Esophagus muscularis mucosa (tissue), 4 donors: Measurements from ENCODE around the gene WDR91. TPM values are rescaled to one million over a fixed set of nuclear protein-coding genes. Genes with fewer than 3 reads are reported as not detected.
"Not testable (repeated sequence)": the region's sequence is repeated elsewhere in the genome, so short reads cannot be mapped to it uniquely, and the experiment has no call there.

ENCODE experiments used
- DNase-seq: peaks from one replicate; pipeline ENCODE4 v3.0.0-alpha.2; 2017; ENCODE audit errors: extremely low spot score
- H3K27ac ChIP-seq, 4 donors: fragments of 200-600 bp; sonication (generic); replicated peaks in 1 of 4; 1 replicate in 3 of 4; 2 replicates in 1 of 4; pipeline ENCODE4 v1.5.1; 2016 to 2019; ENCODE audit warnings: mild to moderate bottlenecking in 1 of 4
- H3K27me3 ChIP-seq, 4 donors: fragments of 200-600 bp; sonication (generic); one replicate each; pipeline versions ENCODE4 v1.5.1 to v1.6.0; 2016 to 2019
- H3K36me3 ChIP-seq, 4 donors: fragments of 200-600 bp; sonication (generic); one replicate each; pipeline ENCODE4 v1.5.1; 2016 to 2019
- H3K4me1 ChIP-seq, 4 donors: fragments of 200-600 bp; sonication (generic); one replicate each; pipeline ENCODE4 v1.5.1; 2016 to 2019
- H3K4me3 ChIP-seq, 4 donors: fragments of 200-600 bp; sonication (generic); 1 replicate in 2 of 4; 2 replicates in 2 of 4; pipeline ENCODE4 v1.5.1; 2016 to 2019; ENCODE audit warnings: mild to moderate bottlenecking in 4 of 4, moderate library complexity in 1 of 4
- H3K9me3 ChIP-seq, 4 donors: fragments of 200-600 bp; sonication (generic); 1 replicate in 3 of 4; 2 replicates in 1 of 4; pipeline ENCODE4 v1.5.1; 2016 to 2019
- EP300 ChIP-seq: sonication (generic); formaldehyde crosslinking; IDR thresholded peaks from one replicate; pipeline ENCODE4 v1.6.1; 2017; ENCODE audit warnings: antibody characterized with exemption
- POLR2A ChIP-seq: fragments of 450-650 bp; IDR thresholded peaks from one replicate; pipeline ENCODE4 v1.6.1; 2017; ENCODE audit warnings: antibody characterized with exemption, moderate library complexity, mild to moderate bottlenecking, low read depth
- POLR2AphosphoS5 ChIP-seq, 2 donors: sonication (generic); formaldehyde crosslinking; IDR thresholded peaks; one replicate each; pipeline ENCODE4 v1.6.1; 2017; ENCODE audit warnings: antibody characterized with exemption in 2 of 2
- WGBS: methylation state at CpG from one replicate; pipeline ENCODE4 v1.1.5; 2018; 5-methylcytosine and 5-hydroxymethylcytosine counted together
- intact Hi-C: fragments of 100-400 bp; cut with DNase I; formaldehyde crosslinking; loops from one replicate; pipeline ENCODE4 v1.15.1; 2023
- total RNA-seq, 4 donors: library from RNA; depleted of rRNA; stranded (reverse); fragments of >200 nt; gene quantifications; one replicate each; pipeline versions ENCODE4 v1.1.0 to v1.2.1, GENCODE V29; 2016
- TF ChIP-seq, protein P1 (sequence below), 3 experiments: fragments of 200-600 bp in 2 of 3; fragments of 450-650 bp in 1 of 3; sonication (generic) in 2 of 3; IDR thresholded peaks; one replicate each; pipeline ENCODE4 v1.5.1; 2017 to 2019; ENCODE audit warnings: antibody characterized with exemption in 3 of 3, mild to moderate bottlenecking in 2 of 3, moderate library complexity in 1 of 3

WDR91 gene
- total RNA-seq, 4 donors from 2014 or later: 13.3 to 27.4 (median 20.4) TPM

DNA sequence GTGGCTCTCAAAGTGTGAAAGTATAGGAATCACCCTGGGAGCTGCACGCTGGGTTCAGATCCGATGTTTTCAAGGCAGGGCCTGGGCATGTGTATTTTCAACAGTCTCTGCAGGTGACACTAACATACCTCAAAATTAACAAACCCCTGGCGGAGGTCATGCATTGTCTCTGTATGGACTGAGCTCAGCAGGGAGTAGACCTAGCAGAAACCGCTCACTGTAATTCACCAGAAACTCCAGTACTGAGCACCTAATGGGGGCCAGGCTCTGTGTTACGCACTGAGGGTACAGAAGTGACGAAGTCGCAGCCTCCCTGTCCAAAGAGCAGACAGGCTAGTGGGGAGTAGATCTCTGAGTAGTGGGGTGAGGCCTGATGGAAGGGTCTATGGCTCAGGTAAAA lies 27.9 kb upstream of the WDR91 start:
- peaks cover 0 to 5% (median 0%) of the 10 kb centered on the region in 4 donors for H3K27me3 ChIP-seq
- DNase-seq: peak; percentile 77
- no peak overlapping the region for H3K27ac ChIP-seq
- whole genome bisulfite sequencing: 88% methylated on average over 7 of the region's 7 CpGs
- H3K4me1 ChIP-seq: no peaks in the 10 kb centered on the region
- no peak overlapping the region for H3K4me3 ChIP-seq
- intact Hi-C loops: no loop called here
- no peaks in the 10 kb centered on the region for H3K36me3 ChIP-seq
- TF ChIP-seq, protein P1, sequence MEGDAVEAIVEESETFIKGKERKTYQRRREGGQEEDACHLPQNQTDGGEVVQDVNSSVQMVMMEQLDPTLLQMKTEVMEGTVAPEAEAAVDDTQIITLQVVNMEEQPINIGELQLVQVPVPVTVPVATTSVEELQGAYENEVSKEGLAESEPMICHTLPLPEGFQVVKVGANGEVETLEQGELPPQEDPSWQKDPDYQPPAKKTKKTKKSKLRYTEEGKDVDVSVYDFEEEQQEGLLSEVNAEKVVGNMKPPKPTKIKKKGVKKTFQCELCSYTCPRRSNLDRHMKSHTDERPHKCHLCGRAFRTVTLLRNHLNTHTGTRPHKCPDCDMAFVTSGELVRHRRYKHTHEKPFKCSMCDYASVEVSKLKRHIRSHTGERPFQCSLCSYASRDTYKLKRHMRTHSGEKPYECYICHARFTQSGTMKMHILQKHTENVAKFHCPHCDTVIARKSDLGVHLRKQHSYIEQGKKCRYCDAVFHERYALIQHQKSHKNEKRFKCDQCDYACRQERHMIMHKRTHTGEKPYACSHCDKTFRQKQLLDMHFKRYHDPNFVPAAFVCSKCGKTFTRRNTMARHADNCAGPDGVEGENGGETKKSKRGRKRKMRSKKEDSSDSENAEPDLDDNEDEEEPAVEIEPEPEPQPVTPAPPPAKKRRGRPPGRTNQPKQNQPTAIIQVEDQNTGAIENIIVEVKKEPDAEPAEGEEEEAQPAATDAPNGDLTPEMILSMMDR (IDR thresholded peaks at IDR 0.05): no peak
- no peak for TF ChIP-seq POLR2AphosphoS5 (IDR thresholded peaks at IDR 0.05)
- TF ChIP-seq POLR2A: no peak
- TF ChIP-seq EP300: no peak
- no peaks in the 10 kb centered on the region for H3K9me3 ChIP-seq

DNA sequence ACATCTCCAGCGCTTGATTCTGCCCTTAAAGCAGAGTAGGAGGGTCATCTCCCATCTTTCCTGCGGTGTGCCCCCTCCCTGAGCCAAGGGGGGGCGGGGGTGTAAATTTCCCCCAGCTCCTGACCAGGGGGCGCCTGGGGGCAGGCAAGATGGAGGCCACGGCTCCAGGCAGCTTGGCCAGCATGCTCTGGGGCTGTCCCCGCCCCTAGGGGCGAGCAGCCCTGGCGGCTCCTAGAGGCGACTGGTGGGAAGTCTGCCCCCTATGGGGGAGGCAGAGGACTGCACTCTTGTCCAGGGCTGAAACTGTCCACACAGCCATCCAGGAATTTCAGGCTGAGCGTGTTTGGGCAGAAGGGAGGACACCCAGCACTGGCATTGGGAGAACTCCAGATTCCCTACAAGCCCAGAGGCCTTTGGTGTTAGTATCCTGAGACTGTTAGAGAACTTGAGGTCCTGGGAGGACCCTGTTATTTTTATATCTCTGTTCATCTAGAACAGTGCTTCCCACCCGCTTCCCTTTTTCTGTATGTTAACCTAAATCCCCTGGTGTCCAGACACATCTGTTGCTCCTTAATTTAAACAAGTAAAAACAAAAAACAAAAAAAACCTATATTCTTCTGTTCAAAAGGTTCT lies 26.9 kb upstream of the WDR91 start:
- no peak for TF ChIP-seq POLR2A
- TF ChIP-seq, protein P1 (IDR thresholded peaks at IDR 0.05): no peak
- no peak for TF ChIP-seq POLR2AphosphoS5 (IDR thresholded peaks at IDR 0.05)
- no peak for TF ChIP-seq EP300
- Histone ChIP-seq H3K27me3 (peaks cover 0 to 5% (median 0%) of the 10 kb centered on the region in 4 donors), H3K36me3 (no peaks in the 10 kb centered on the region), H3K4me1 (no peaks in the 10 kb centered on the region), H3K27ac (no peak overlapping the region), H3K4me3 (no peak overlapping the region), H3K9me3 (no peaks in the 10 kb centered on the region)
- peak; percentile 66 for DNase-seq
- WGBS: 91% methylated on average over 4 of the region's 11 CpGs
- intact Hi-C loops: no loop called here

DNA sequence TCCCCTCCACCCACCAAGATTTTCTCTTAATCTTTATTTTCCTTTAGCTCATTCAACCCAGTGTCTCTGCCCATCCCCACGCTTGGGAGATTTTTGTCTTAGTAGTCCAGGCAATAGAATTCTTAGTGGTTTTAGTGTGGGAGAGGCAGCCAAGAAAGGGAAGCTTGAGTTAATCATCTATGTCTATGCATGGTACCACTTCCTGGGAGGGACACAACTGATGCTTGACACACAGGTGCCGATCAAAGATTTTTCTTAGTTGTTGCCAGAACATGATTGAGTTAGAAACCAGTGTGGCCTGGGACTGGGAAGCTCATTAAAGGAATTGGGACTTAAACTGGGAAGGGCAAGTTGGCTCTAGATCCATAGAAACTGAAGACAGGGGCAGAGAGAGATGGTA lies 25.4 kb upstream of the WDR91 start:
- Histone ChIP-seq H3K27ac (no peak overlapping the region), H3K4me3 (no peak overlapping the region), H3K36me3 (no peaks in the 10 kb centered on the region), H3K27me3 (peaks cover 0 to 5% (median 0%) of the 10 kb centered on the region in 4 donors), H3K9me3 (no peaks in the 10 kb centered on the region), H3K4me1 (no peaks in the 10 kb centered on the region)
- intact Hi-C loops: no loop called here
- 75% methylated on average over 2 of the region's 2 CpGs for WGBS
- TF ChIP-seq POLR2AphosphoS5 (IDR thresholded peaks at IDR 0.05) (no peak), EP300 (no peak), POLR2A (no peak)
- TF ChIP-seq, protein P1 (IDR thresholded peaks at IDR 0.05): no peak
- DNase-seq: no peak

DNA sequence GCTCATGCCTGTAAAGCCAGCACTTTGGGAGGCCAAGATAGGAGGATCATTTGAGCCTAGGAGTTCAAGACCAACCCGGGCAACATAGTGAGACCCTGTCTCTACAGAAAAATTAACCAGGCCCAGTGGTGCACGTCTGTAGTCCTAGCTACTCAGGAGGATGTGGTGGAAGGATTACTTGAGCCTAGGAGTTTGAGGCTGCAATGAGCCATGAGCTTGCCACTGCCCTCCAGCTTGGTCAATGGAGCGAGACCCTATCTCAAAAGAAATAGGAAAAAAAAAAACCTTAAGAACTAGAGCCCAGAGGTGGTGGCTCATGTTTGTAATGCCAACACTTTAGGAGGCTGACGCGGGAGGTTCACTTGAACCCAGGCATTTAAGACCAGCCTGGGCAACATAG lies 24.5 kb upstream of the WDR91 start:
- DNase-seq: no peak
- H3K27ac ChIP-seq: no peak overlapping the region
- H3K4me1 ChIP-seq: no peaks in the 10 kb centered on the region
- peaks cover 0 to 5% (median 0%) of the 10 kb centered on the region in 4 donors for H3K27me3 ChIP-seq
- TF ChIP-seq POLR2A (no peak), POLR2AphosphoS5 (IDR thresholded peaks at IDR 0.05) (no peak), EP300 (no peak)
- TF ChIP-seq, protein P1 (IDR thresholded peaks at IDR 0.05): no peak
- no peaks in the 10 kb centered on the region for H3K36me3 ChIP-seq
- no peaks in the 10 kb centered on the region for H3K9me3 ChIP-seq
- H3K4me3 ChIP-seq: no peak overlapping the region
- intact Hi-C loops: no loop called here
- 93% methylated on average over 5 of the region's 5 CpGs for WGBS

DNA sequence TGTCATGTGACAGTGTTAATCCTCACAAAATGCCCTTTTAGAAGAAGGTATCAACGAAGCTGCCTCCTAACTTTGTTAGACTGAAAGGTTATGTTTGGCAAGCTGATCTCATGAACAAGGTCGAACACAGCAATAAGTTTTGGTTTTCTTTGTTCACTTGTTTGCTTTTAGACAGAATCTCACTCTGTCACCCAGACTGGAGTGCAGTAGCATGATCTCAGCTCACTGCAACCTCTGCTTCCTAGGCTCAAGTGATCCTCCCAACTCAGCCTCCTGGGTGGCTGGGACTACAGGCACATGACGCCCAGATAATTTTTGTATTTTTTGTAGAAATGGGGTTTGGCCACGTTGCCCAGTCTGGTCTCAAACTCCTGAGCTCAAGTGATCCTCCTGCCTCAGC lies 23.4 kb upstream of the WDR91 start:
- 70% methylated on average over 4 of the region's 4 CpGs for WGBS

DNA sequence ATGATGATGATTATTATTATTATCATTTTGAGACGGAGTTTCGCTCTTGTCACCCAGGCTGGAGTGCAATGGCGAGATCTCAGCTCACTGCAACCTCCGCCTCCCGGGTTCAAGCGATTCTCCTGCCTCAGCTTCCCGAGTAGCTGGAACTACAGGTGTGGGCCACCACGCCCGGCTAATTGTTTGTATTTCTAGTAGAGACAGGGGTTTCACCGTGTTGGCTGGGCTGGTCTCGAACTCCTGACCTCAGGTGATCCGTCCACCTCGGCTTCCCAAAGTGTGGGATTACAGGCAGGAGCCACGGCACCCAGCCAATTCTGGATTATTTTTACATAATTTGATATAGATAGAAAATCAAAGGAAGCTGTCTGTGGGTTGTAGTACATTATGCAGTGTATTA lies 22.8 kb upstream of the WDR91 start:
- H3K4me1 ChIP-seq, H3K9me3 ChIP-seq, H3K4me3 ChIP-seq, H3K27me3 ChIP-seq, intact Hi-C loops, H3K36me3 ChIP-seq, H3K27ac ChIP-seq, DNase-seq: not testable (repeated sequence)
- 89% methylated on average over 14 of the region's 14 CpGs for WGBS

More for the DNA sequence above, 23.4 kb upstream of the WDR91 start:
- H3K27me3 ChIP-seq: no peaks in the 10 kb centered on the region
- intact Hi-C loops: no loop called here
- H3K36me3 ChIP-seq: no peaks in the 10 kb centered on the region
- no peak for DNase-seq
- no peak overlapping the region for H3K4me3 ChIP-seq
- no peak overlapping the region for H3K27ac ChIP-seq
- H3K9me3 ChIP-seq: no peaks in the 10 kb centered on the region
- H3K4me1 ChIP-seq: no peaks in the 10 kb centered on the region
- TF ChIP-seq POLR2A (no peak), POLR2AphosphoS5 (IDR thresholded peaks at IDR 0.05) (no peak), EP300 (no peak)
- TF ChIP-seq, protein P1 (IDR thresholded peaks at IDR 0.05): no peak
